HepG2 (cell line): ENCODE results near the gene NFAT5. TPM values are rescaled to one million over a fixed set of nuclear protein-coding genes. Genes with fewer than 3 reads are reported as not detected.

Experiments used
- BRD4 ChIP-seq: sonication (generic); formaldehyde crosslinking; IDR thresholded peaks from 2 replicates; pipeline ENCODE4 v1.4.0; 2020; ENCODE audit warnings: missing genetic modification reagents
- ETV5 ChIP-seq: IDR thresholded peaks from 2 replicates; pipeline ENCODE4 v1.6.1; 2018; ENCODE audit warnings: missing biosample characterization, missing genetic modification reagents, inconsistent platforms, borderline replicate concordance
- FOSL2 ChIP-seq: sonication (generic); formaldehyde crosslinking; IDR thresholded peaks from 2 replicates; pipeline ENCODE4 v1.4.0; 2020; ENCODE audit warnings: missing genetic modification reagents
- FOXO4 ChIP-seq: sonication (generic); formaldehyde crosslinking; conservative IDR thresholded peaks from 2 replicates; pipeline ENCODE4 v1.8.1; 2023; ENCODE audit warnings: missing genetic modification reagents
- IKZF5 ChIP-seq: IDR thresholded peaks from 2 replicates; pipeline ENCODE4 v1.6.1; 2018; ENCODE audit warnings: missing genetic modification reagents, mild to moderate bottlenecking, missing compliant biosample characterization
- MAF1 ChIP-seq: sonication (generic); formaldehyde crosslinking; IDR thresholded peaks from 2 replicates; pipeline ENCODE4 v1.5.0; 2020; ENCODE audit warnings: missing genetic modification reagents, borderline replicate concordance
- PCBP1 ChIP-seq: fragments of 200-400 bp; formaldehyde crosslinking; IDR thresholded peaks from 2 replicates; pipeline ENCODE4 v1.6.1; 2017; ENCODE audit warnings: mild to moderate bottlenecking, low read depth, low read length, borderline replicate concordance
- PRPF4 ChIP-seq: fragments of 200-400 bp; formaldehyde crosslinking; IDR thresholded peaks from 2 replicates; pipeline ENCODE4 v1.6.1; 2016; ENCODE audit warnings: low read length, low read depth; ENCODE audit not compliant: poor library complexity, severe bottlenecking
- RFX1 ChIP-seq: fragments of 450-650 bp; IDR thresholded peaks from 2 replicates; pipeline ENCODE4 v1.6.1; 2017
- SMAD1 ChIP-seq: sonication (generic); formaldehyde crosslinking; IDR thresholded peaks from 2 replicates; pipeline ENCODE4 v1.4.0; 2020; ENCODE audit warnings: missing genetic modification reagents, low read depth, mild to moderate bottlenecking, borderline replicate concordance
- TEF ChIP-seq: sonication (generic); formaldehyde crosslinking; IDR thresholded peaks from 2 replicates; pipeline ENCODE4 v1.5.0; 2020; ENCODE audit warnings: missing genetic modification reagents
- ZBED4 ChIP-seq: sonication (generic); formaldehyde crosslinking; IDR thresholded peaks from 2 replicates; pipeline ENCODE4 v1.4.0; 2020; ENCODE audit warnings: missing genetic modification reagents, borderline replicate concordance
- ZFX ChIP-seq: sonication (generic); formaldehyde crosslinking; IDR thresholded peaks from 2 replicates; pipeline ENCODE4 v1.4.0; 2020; ENCODE audit warnings: mild to moderate bottlenecking, low read depth, missing genetic modification reagents, moderate library complexity
- ZNF20 ChIP-seq: sonication (generic); formaldehyde crosslinking; IDR thresholded peaks from 2 replicates; pipeline ENCODE4 v1.4.0; 2020; ENCODE audit warnings: mild to moderate bottlenecking, moderate library complexity, missing genetic modification reagents
- ZNF263 ChIP-seq: sonication (generic); formaldehyde crosslinking; IDR thresholded peaks from 2 replicates; pipeline ENCODE4 v1.4.0; 2020; ENCODE audit warnings: missing genetic modification reagents
- ZNF281 ChIP-seq: sonication (generic); formaldehyde crosslinking; IDR thresholded peaks from 2 replicates; pipeline ENCODE4 v1.4.0; 2020; ENCODE audit warnings: missing genetic modification reagents, borderline replicate concordance
- ZNF564 ChIP-seq: sonication (generic); formaldehyde crosslinking; IDR thresholded peaks from 2 replicates; pipeline ENCODE4 v1.8.1; 2023; ENCODE audit warnings: mild to moderate bottlenecking, missing genetic modification reagents
- polyA plus RNA-seq, 8 experiments: library from polyadenylated mRNA; depleted of rRNA in 3 of 8; stranded (reverse) in 7 of 8; unstranded in 1 of 8; fragments of >200 nt; fragmentation: Illumina TruSeq in 4 of 8; extraction: Trizol in 4 of 8; gene quantifications; 2 replicates each; pipeline versions ENCODE4 v1.2.1 to v1.2.3, GENCODE V29; 2011 to 2016; ENCODE audit warnings: low read depth in 4 of 8, missing spikeins in 1 of 8, mixed read lengths in 1 of 8; ENCODE audit not compliant: insufficient read depth in 1 of 8
- total RNA-seq, 5 experiments: library from RNA; depleted of rRNA; stranded (reverse); fragments of >200 nt; fragmentation: Illumina TruSeq; extraction: Trizol; gene quantifications; 2 replicates each; pipeline ENCODE4 v1.2.3, GENCODE V29; 2016; ENCODE audit warnings: low read depth in 1 of 5

NFAT5 gene
- total and polyA plus RNA-seq, 2 of the 13 experiments (the other 11 are each of a cell fraction or from before 2014, with no cell fraction given): 20.5 to 54.3 TPM

GRCh38 chr16:69566240-69566980, 644 bp downstream of the NFAT5 start (continued):
- 0 out of 2 replicates have a peak, but pooled peaks have one; percentile 17 for TF ChIP-seq ZBED4 (CRISPR knock-in tag)
- peak; percentile 98 for TF ChIP-seq PRPF4
- TF ChIP-seq ZNF20 (CRISPR knock-in tag): 0 out of 2 replicates have a peak, but pooled peaks have one; percentile 75
- TF ChIP-seq BRD4: peak; percentile 41; the same call in 1 of the 2 replicates
- TF ChIP-seq TEF (CRISPR knock-in tag): 0 out of 2 replicates have a peak, but pooled peaks have one; percentile 52
- TF ChIP-seq ETV5: no peak; the same call in 1 of the 2 replicates
- TF ChIP-seq MAF1 (CRISPR knock-in tag): peak; percentile 58; the same call in 1 of the 2 replicates
- TF ChIP-seq RFX1: no peak
- no peak for TF ChIP-seq ZNF564 (CRISPR knock-in tag)
- peak; percentile 85 for TF ChIP-seq ZNF281 (CRISPR knock-in tag)
- TF ChIP-seq FOSL2 (CRISPR knock-in tag): peak; percentile 35
- peak; percentile 52; the same call in 1 of the 2 replicates for TF ChIP-seq ZNF263 (CRISPR knock-in tag)
- TF ChIP-seq PCBP1: peak; percentile 56; the same call in 1 of the 2 replicates
- no peak for TF ChIP-seq FOXO4 (CRISPR knock-in tag)
- TF ChIP-seq SMAD1 (CRISPR knock-in tag): 0 out of 2 replicates have a peak, but pooled peaks have one; percentile 20
- no peak; the same call in 1 of the 2 replicates for TF ChIP-seq IKZF5 (CRISPR knock-in tag)
- TF ChIP-seq ZFX (CRISPR knock-in tag): peak; percentile 77
